HEK293T (cell line): Measurements from ENCODE around the gene WWC2.

Experiments
- BHLHE40 ChIP-seq: fragments of 450-650 bp; IDR thresholded peaks from 2 replicates; pipeline ENCODE4 v1.6.1; 2016; ENCODE audit warnings: mild to moderate bottlenecking, moderate library complexity, borderline replicate concordance
- CTBP1 ChIP-seq: fragments of 450-650 bp; IDR thresholded peaks from 2 replicates; pipeline ENCODE4 v1.6.1; 2016; ENCODE audit warnings: borderline replicate concordance
- FOXA1 ChIP-seq: fragments of 450-650 bp; IDR thresholded peaks from 2 replicates; pipeline ENCODE4 v1.6.1; 2016; ENCODE audit warnings: mild to moderate bottlenecking
- FOXK2 ChIP-seq: fragments of 450-650 bp; IDR thresholded peaks from 2 replicates; pipeline ENCODE4 v1.6.1; 2016; ENCODE audit warnings: mild to moderate bottlenecking
- FOXM1 ChIP-seq: fragments of 450-650 bp; IDR thresholded peaks from 2 replicates; pipeline ENCODE4 v1.6.1; 2017; ENCODE audit warnings: mild to moderate bottlenecking, borderline replicate concordance
- HDGF ChIP-seq: fragments of 450-650 bp; IDR thresholded peaks from 2 replicates; pipeline ENCODE4 v1.6.1; 2017; ENCODE audit warnings: antibody characterized with exemption, borderline replicate concordance
- LEF1 ChIP-seq: fragments of 450-650 bp; IDR thresholded peaks from 2 replicates; pipeline ENCODE4 v1.6.1; 2017; ENCODE audit warnings: mild to moderate bottlenecking, borderline replicate concordance
- SP1 ChIP-seq: fragments of 450-650 bp; IDR thresholded peaks from 2 replicates; pipeline ENCODE4 v1.6.1; 2017
- SUZ12 ChIP-seq: fragments of 450-650 bp; IDR thresholded peaks from 2 replicates; pipeline ENCODE4 v1.6.1; 2016; ENCODE audit warnings: mild to moderate bottlenecking
- TF ChIP-seq, protein P1 (sequence below): fragments of 450-650 bp; IDR thresholded peaks from 2 replicates; pipeline ENCODE4 v1.6.1; 2016

DNA sequence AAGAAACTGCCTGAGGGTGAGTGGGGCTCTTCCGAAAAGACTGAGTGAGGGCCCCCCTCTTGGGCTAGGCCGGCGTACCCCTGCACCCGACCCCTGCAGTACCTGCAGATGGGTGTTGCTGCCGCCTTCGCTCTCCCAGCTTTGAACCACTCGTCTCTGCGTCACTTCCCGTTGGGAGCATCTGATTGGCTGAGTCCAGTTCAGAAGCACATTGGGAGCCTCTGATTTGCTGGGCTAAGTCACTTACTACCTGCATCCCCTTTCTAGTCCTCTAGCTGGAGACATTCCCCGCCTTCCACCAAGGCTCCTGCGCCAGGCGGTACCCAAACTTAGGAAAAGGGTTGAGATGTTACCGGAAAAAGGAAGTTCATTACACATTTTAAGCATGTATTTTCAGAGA, 20.4 kb upstream of the WWC2 start:
- TF ChIP-seq FOXA1, result no peak
- TF ChIP-seq SP1, result no peak
- no peak for TF ChIP-seq CTBP1
- no peak for TF ChIP-seq HDGF
- TF ChIP-seq BHLHE40, result no peak
- TF ChIP-seq, protein P1, sequence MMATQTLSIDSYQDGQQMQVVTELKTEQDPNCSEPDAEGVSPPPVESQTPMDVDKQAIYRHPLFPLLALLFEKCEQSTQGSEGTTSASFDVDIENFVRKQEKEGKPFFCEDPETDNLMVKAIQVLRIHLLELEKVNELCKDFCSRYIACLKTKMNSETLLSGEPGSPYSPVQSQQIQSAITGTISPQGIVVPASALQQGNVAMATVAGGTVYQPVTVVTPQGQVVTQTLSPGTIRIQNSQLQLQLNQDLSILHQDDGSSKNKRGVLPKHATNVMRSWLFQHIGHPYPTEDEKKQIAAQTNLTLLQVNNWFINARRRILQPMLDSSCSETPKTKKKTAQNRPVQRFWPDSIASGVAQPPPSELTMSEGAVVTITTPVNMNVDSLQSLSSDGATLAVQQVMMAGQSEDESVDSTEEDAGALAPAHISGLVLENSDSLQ, result no peak
- no peak for TF ChIP-seq LEF1
- no peak for TF ChIP-seq SUZ12
- TF ChIP-seq FOXM1, result no peak
- no peak for TF ChIP-seq FOXK2
